ENCODE results near the gene ZNF451.

GRCh38 chr6:57198926-57199636 is 109.1 kb downstream of the ZNF451 start:
- no peak for TF ChIP-seq EZH2 (IDR thresholded peaks at IDR 0.05; ENCODE audit: low read depth)
- TF ChIP-seq, protein P1, sequence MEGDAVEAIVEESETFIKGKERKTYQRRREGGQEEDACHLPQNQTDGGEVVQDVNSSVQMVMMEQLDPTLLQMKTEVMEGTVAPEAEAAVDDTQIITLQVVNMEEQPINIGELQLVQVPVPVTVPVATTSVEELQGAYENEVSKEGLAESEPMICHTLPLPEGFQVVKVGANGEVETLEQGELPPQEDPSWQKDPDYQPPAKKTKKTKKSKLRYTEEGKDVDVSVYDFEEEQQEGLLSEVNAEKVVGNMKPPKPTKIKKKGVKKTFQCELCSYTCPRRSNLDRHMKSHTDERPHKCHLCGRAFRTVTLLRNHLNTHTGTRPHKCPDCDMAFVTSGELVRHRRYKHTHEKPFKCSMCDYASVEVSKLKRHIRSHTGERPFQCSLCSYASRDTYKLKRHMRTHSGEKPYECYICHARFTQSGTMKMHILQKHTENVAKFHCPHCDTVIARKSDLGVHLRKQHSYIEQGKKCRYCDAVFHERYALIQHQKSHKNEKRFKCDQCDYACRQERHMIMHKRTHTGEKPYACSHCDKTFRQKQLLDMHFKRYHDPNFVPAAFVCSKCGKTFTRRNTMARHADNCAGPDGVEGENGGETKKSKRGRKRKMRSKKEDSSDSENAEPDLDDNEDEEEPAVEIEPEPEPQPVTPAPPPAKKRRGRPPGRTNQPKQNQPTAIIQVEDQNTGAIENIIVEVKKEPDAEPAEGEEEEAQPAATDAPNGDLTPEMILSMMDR (conservative IDR thresholded peaks at IDR 0.05) = no peak
